HS-27A (cell line): Measurements from ENCODE around the gene NAPB.

ENCODE experiments used
- DNase-seq: peaks from one replicate; pipeline ENCODE4 v3.0.0-alpha.2; 2012; ENCODE audit warnings: low read depth, missing footprints

The NAPB gene

DNA sequence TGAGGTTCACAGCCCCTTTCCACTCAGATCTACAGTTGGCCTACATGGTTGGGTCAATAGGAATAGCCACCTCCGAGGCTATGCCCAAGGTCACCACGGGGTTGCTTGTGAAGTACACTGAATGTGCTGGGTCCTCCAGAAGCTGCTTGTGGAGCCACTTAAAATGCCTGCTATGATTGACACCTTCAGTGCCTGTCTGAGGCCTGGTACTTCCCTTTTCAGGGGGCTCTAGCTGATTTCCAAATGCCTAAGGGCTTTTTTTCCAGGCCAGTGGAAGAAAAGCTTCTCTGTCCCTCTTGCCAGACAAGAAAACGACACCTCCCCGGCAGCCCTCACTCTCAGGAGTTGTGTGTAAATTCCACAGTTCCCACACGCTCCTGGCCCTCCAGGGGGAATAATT lies 77.0 kb downstream of the NAPB start:
- no peak for DNase-seq

DNA sequence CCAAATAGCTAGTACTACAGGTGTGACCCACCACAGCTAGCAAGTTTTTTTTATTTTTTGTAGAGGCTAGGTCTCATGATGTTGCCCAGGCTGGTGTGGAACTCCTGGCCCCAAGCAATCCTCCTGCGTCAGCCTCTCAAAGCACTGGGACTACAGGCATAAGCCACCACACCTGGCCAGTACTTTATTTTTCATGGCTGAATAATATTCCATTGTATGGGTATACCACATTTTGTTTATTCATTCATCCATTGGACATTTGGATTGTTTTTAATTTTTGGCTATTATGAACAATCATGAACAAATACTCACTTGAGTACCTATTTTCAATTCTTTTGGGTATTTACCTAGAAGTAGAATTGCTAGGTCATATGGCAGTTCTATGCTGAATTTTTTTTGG lies 77.7 kb downstream of the NAPB start:
- no peak for DNase-seq

DNA sequence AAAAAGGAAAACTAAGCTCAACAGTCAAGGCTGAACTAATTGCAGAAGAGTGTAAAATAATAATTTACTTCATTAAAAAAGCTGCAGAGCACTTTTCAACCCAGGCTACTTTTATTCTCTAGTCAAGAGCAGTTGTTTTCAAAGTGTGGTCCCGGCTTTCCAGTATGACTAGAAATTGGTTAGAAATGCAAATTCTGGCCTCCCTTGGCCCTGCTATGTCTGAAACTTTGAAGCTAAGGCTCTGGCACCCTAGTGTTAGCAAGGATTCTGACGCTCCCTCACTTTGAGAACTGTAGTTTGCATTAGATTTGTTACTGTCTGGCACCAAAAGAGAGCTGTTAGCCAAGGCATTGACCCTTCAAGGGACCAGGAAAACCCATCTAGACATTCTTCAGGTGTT lies 80.2 kb downstream of the NAPB start:
- no peak for DNase-seq

DNA sequence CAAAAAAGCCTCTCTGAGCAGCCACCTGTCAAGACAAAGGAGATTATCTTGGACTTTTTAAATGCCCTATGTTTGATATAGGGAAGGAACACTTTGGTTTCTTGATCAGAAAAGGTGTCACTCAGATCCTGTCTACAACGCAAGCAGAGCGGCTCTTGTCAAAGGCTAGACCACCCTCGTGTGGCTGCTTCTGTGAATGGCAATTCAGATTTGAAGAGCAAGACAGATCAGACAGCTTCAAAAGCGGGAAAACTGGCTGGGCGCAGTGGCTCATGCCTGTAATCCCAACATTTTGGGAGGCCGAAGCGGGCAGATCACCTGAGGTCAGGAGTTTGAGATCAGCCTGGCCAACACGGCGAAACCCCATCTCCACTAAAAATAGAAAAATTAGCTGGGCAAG lies 80.8 kb downstream of the NAPB start:
- peak; percentile 31 for DNase-seq

DNA sequence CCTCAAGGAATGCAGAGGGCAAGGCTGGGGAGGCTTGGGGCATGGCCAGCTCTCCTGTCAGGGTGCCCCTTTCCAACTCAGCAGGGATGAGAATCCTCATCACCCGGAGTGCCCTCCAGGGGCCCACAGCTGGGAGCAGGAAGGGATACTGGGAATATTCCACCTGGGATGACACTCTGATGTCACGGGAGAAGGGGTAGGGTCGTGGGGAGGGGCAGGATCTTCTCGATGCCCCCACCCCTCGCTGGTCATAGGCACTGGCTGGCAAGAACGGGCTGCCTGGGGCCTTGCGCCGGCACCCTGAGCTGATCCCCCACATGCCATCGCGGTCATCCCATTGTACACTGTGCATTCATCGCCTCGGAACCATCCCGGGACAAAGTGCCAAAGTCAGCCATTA lies 81.3 kb downstream of the NAPB start:
- no peak for DNase-seq

DNA sequence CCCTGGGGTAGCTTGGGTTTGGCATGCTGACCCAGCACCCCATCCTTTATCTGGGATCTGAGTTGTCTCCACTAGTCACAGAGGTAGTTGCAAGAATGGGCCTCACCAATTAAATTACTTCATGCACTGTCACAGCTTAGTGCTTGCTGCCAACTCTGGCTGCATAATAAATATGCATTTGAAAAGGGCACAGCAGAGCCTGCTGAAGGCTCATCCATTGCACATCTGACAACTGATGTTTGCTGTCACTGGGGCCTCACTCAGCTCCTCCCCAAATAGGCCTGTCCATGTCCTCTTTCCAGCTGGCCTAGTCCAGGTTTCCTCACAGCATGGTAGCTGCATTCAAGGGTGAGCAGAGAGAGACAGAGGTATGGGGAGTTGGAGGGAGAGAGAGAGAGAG lies 84.0 kb downstream of the NAPB start:
- DNase-seq: no peak

DNA sequence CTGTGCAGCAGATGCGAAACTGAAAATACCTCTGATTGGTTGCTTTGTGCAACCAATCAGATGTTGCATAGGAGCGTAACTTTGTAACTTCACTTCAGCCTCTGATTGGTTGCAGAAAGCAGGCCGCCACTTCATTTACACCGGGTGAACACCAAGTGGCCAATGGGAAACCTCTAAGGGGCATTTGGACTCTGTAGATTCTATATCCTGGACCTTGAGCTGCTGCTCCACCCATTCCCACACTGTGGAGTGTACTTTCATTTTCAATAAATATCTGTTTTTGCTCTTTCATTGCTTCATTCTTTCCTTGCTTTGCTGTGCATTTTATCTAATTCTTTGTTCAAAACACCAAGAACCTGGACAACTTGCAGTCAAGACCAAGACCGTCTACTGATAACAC lies 84.8 kb downstream of the NAPB start:
- no peak for DNase-seq

DNA sequence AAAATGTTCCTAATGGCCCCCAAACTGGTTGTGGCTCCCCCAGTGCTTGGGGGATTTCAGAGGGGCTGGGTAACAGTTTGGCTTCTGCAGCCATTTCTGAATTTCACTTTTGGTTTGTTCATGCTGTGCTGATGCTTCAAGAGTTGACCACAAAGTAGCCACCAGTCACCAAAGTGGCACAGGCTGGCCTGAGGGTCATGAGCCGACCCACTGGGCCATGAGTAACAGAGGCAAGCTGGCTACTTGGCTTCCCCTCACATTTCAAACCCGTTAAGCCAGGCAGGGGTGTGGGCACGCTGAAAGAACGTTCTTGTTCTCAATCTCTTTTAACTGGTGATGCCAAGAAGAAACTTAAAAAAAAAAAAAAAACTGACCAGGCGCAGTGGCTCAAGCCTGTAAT lies 85.8 kb downstream of the NAPB start:
- DNase-seq: no peak

DNA sequence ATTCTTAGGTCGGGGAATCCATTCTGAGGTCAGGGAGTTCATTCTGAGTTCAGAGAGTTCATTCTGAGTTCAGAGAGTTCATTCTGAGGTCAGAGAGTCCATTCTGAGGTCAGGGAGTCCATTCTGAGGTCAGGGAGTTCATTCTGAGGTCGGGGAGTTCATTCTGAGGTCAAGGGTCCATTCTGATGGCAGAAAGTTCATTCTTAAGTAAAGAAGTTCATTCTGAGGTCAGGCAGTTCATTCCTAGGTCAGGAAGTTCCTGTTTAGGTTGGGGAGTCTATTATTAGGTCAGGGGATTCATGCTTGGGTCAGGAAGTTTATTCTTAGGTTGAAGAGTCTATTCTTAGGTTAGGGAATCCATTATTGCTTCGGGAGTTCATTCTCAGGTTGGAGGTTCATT lies 87.2 kb downstream of the NAPB start:
- DNase-seq: no peak

DNA sequence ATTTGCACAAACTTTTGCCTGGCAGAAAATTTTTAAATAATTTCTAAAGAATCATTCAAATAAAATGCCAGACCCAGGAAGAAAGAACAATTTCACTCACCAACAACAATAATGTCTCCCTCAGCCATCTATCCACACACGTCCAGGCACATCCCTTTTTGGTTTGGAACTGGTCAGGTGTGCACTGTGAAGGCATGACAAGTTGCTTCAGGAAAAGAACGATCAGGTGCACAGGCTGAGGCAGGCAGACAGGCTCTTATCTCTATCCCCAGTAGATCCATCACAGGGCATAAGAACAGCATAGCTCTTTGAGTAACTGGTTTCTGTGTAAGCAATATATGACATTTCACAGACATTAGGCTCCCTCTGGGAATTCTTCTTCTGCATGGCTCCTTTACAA lies 88.8 kb downstream of the NAPB start:
- DNase-seq: no peak

DNA sequence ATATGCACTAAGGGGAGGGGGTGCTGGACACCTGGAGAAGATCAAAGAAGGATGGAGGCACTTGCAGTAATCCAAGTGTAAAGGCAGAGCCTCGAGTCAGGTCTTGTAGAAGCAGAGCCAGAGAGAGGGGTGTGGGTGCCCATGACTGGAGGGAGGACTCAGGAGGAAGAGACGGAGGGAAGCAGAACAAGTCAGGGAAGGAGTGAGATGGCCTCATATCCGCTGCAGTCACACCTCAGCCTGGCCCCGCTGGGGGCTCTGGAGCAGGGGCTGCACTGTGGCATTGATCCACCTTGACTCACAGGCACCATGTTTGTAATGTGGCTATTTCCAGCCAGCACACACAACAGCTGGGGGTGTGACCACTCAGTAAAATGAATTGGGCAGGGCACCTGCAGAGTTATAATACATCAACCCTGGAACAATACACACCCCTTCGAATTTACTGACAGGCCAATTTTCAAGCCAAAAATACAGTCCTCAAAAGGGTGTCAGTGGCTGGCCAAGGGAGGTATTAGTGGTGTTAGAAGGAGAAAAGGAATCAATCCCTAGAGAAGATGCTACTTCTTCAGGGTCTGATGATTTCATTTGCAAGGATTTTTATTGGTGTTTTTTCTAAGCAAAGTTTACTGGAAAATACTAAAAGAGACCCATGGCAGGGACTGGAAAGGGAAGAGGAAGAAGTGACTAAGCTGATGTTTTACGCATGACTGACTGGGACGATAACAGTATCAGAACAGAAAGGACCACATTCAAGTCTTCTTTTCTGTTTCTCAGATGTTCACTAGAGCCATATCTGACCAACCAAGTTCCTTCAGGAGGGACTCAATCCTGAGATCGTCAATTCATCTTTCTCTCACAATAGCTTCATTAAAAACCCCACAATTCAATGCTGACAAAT lies 89.6 kb downstream of the NAPB start:
- no peak for DNase-seq

DNA sequence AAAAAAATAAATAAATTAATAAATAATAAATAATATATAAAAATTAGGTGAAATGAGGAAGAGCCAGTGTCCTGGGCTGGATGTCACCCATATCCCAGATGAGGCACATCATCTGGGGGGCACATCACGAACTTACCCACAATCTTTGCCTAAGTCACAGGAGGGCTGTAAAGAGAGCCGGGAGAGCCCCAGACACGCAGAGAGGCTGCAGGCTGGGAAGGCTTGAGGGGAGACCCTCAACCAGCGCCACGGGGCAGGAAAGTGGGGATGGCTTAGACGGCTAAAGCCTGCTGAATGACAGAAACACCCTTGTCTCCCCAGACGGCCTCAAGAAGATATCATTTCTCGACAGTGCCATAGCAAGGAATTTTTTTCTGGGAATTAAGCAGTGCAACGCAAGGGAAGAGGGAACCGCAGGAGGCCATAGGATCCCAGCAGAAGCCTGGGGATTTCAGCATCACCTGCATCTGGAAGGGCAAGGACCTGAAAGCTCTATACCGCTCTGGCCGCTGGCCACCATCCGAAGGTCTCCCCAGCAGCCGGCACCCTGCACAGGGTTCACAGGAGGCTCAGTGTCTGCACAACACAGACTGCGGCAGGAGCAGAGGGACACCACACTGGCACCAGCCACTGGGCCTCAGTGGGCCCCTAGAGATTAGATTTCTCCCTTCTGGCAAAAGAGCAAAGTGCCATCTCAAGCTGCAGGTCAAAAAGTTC lies 93.5 kb downstream of the NAPB start:
- no peak for DNase-seq

DNA sequence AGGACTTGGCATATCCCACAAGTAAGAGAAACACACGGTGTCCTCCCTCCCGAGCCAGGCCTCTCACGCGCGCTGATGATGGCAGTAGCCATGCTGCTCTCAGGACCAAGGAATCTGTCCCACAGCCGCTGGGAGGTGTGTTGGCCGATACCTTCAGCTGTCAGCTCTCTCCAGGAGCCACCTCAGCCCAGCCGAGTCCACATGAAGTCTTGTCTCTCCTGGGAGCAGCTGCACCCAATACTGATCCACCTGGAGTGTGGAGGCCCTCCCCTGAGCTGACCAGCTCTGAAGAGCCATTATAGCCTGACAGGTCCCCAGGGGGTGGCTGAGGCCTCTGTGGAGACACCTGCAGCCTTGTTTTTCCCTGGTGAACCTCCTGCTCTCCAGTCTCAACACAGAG lies 94.5 kb downstream of the NAPB start:
- no peak for DNase-seq

DNA sequence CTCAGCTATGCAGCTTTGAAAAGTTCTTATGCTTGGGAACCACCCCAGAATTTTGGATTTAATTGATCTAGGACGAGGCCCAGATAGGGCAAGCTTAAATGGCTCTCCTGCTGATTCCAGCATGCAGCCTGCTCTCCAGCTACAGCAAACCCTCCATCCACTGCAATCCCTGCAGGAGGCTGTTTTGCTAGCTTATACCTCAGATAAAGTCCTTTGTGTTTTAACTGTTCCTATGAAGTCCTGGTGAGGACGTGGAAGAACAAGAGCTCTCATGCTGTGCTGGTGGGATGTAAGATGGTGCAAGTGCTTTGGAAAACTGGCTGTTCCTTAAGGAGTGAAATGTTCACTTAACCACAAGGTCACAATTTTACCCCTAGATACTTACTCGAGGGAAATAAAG lies 96.2 kb downstream of the NAPB start:
- no peak for DNase-seq
